ENCODE measurements around the gene ASPHD1. TPM values are rescaled to one million over a fixed set of nuclear protein-coding genes. Genes with fewer than 3 reads are reported as not detected.
A peak's percentile ranks its signal among the peaks of the same experiment; 100 is the strongest.

ASPHD1 gene
- total RNA-seq, 3 donors from 2014 or later: 1.6 to 1.9 (median 1.8) TPM

DNA sequence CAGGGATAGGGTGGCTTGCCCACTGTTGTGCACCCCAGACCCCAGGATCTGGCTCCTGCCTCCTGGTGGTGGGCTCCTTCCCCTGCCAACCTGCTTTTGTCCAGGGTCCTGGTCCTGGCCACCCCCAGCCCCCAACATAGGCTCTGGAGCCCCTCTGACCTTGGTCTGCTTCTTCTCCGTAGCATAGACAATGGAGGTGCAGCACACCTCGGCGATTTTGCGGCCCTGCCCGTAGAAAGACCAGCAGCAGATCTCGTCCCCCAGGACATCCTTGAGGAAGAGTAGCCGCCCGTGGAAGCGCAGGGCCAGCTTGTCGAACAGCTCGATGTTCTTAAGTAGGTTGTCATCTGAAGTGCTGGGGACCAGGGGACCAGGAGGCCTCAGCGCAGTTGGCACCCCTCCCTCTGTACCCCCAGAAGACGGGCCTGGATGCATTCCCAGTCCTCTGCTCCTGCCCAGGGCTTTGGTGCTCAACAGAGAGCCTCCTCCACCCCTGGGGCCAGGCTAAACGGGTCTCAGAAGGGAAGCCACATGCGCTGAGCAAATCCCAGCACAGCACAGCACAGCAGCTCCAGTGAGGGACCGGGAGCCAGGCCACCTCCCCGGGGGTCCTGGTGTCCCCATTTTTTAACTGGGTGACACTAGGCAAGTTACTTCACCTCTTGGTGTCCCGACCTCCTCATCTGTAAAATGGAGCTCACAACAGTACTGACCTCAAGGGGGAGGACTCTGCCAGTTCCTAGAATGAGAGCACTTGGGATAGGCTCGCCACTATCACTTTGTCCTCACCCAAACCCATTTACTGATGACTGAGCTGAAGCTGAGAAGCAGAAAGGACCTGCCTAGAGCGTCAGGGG, 10.8 kb downstream of the ASPHD1 start:
- DNase-seq: no peak
- no peaks in the 10 kb centered on the region for H3K9me3 ChIP-seq
- ATAC-seq: peak; percentile 20
- intact Hi-C loops (cut with DNase I, micrococcal nuclease): no loop called here
- no peaks in the 10 kb centered on the region for H3K36me3 ChIP-seq (ENCODE audit: low read depth)
- no peaks in the 10 kb centered on the region for H3K4me1 ChIP-seq (ENCODE audit: low read depth)
- TF ChIP-seq, protein P1, sequence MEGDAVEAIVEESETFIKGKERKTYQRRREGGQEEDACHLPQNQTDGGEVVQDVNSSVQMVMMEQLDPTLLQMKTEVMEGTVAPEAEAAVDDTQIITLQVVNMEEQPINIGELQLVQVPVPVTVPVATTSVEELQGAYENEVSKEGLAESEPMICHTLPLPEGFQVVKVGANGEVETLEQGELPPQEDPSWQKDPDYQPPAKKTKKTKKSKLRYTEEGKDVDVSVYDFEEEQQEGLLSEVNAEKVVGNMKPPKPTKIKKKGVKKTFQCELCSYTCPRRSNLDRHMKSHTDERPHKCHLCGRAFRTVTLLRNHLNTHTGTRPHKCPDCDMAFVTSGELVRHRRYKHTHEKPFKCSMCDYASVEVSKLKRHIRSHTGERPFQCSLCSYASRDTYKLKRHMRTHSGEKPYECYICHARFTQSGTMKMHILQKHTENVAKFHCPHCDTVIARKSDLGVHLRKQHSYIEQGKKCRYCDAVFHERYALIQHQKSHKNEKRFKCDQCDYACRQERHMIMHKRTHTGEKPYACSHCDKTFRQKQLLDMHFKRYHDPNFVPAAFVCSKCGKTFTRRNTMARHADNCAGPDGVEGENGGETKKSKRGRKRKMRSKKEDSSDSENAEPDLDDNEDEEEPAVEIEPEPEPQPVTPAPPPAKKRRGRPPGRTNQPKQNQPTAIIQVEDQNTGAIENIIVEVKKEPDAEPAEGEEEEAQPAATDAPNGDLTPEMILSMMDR (IDR thresholded peaks at IDR 0.05): no peak
- H3K4me3 ChIP-seq: no peak overlapping the region

GRCh38 chr16:29911676-29912010, 11.4 kb downstream of the ASPHD1 start:
- intact Hi-C loops (cut with DNase I, micrococcal nuclease): no loop called here
- Histone ChIP-seq H3K9me3 (no peaks in the 10 kb centered on the region), H3K36me3 (ENCODE audit: low read depth) (no peaks in the 10 kb centered on the region), H3K4me3 (no peak overlapping the region), H3K4me1 (ENCODE audit: low read depth) (no peaks in the 10 kb centered on the region)
- TF ChIP-seq, protein P1 (IDR thresholded peaks at IDR 0.05): no peak
- ATAC-seq: peak; percentile 9
- no peak for DNase-seq

- Histone ChIP-seq H3K36me3 (ENCODE audit: low read depth) (no peaks in the 10 kb centered on the region), H3K9me3 (no peaks in the 10 kb centered on the region), H3K4me1 (ENCODE audit: low read depth) (no peaks in the 10 kb centered on the region), H3K4me3 (no peak overlapping the region)
- no peak for DNase-seq
- ATAC-seq: no peak
- intact Hi-C loops (cut with DNase I, micrococcal nuclease): no loop called here
- TF ChIP-seq, protein P1 (IDR thresholded peaks at IDR 0.05): no peak
These were observed 11.8 kb downstream of the ASPHD1 start for GRCh38 chr16:29912087-29912486.

DNA sequence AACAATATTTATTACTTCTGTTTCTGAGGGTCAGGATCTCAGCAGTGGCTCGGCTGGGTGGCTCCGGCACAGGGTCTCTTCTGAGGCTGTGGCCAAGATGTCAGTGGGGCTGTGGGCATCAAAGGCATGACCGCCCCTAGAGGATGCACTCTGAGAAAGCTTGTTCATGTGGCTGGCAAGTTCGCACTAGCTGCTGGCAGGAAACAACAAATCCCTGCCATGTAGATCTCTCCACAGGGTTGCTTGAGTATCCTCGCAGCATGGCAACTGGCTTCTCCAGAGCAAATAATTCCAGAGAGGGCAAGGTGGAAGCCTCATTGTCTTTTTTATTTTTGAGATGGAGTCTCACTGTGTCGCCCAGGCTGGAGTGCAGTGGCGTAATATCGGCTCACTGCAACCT, 13.2 kb downstream of the ASPHD1 start:
- no peak for ATAC-seq
- no peak overlapping the region for H3K4me3 ChIP-seq
- H3K36me3 ChIP-seq (ENCODE audit: low read depth): no peaks in the 10 kb centered on the region
- DNase-seq: no peak
- intact Hi-C loops (cut with DNase I, micrococcal nuclease): no loop called here
- TF ChIP-seq, protein P1 (IDR thresholded peaks at IDR 0.05): no peak
- no peaks in the 10 kb centered on the region for H3K9me3 ChIP-seq
- H3K4me1 ChIP-seq (ENCODE audit: low read depth): no peaks in the 10 kb centered on the region

DNA sequence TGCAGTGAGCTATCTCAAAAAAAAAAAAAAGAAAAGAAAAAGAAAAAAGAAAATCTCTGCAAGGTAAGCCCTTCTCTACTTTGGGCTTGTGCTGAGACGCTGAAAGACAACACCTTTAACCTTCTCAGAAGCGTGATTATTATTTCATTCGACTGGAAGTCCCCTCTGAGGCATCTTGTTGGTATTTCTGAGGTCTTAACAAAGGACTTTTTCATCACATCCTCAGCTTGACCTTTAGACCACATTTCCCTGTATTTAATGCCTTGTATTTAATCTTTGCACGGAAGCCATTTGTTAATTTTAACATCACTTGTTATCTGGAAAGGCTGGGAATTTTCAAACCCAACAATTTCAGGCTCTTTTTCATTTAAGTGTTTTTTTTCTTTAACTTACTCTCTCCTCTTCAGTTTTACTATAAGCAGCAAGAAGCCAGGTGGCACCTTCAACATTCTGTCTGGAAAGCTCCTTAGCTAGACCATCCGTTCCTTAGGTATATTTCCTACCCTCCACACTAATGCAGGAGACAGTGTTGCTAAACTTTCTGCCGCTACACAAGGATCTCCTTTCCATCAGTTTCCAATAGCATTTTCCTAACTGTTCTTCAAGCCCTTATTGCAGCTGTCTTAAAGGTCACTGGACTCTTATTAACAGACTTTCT, 15.4 kb downstream of the ASPHD1 start:
- Histone ChIP-seq H3K9me3 (no peaks in the 10 kb centered on the region), H3K4me1 (ENCODE audit: low read depth) (no peaks in the 10 kb centered on the region), H3K4me3 (no peak overlapping the region), H3K36me3 (ENCODE audit: low read depth) (no peaks in the 10 kb centered on the region)
- DNase-seq (no peak), ATAC-seq (no peak)
- TF ChIP-seq, protein P1 (IDR thresholded peaks at IDR 0.05): no peak
- intact Hi-C loops (cut with DNase I, micrococcal nuclease): no loop called here
